Stomach (tissue), 4 donors: ENCODE measurements around the gene PAH.

Source experiments
- POLR2A ChIP-seq, 4 donors: fragments of 450-650 bp; IDR thresholded peaks; one replicate each; pipeline ENCODE4 v1.6.1; 2016; ENCODE audit warnings: antibody characterized with exemption in 4 of 4, control low read depth in 2 of 4, mild to moderate bottlenecking in 1 of 4, moderate library complexity in 1 of 4
- POLR2AphosphoS5 ChIP-seq, 3 donors: sonication (generic); formaldehyde crosslinking; IDR thresholded peaks; one replicate each; pipeline ENCODE4 v1.6.1; 2016; ENCODE audit warnings: antibody characterized with exemption in 3 of 3
- TF ChIP-seq, protein P1 (sequence below), 7 experiments: fragments of 450-650 bp in 4 of 7; fragments of 200-600 bp in 3 of 7; sonication (generic) in 3 of 7; IDR thresholded peaks; one replicate each; pipeline ENCODE4 v1.5.1; 2016 to 2019; ENCODE audit warnings: antibody characterized with exemption in 7 of 7, control low read depth in 2 of 7, mild to moderate bottlenecking in 1 of 7

- TF ChIP-seq, protein P1, sequence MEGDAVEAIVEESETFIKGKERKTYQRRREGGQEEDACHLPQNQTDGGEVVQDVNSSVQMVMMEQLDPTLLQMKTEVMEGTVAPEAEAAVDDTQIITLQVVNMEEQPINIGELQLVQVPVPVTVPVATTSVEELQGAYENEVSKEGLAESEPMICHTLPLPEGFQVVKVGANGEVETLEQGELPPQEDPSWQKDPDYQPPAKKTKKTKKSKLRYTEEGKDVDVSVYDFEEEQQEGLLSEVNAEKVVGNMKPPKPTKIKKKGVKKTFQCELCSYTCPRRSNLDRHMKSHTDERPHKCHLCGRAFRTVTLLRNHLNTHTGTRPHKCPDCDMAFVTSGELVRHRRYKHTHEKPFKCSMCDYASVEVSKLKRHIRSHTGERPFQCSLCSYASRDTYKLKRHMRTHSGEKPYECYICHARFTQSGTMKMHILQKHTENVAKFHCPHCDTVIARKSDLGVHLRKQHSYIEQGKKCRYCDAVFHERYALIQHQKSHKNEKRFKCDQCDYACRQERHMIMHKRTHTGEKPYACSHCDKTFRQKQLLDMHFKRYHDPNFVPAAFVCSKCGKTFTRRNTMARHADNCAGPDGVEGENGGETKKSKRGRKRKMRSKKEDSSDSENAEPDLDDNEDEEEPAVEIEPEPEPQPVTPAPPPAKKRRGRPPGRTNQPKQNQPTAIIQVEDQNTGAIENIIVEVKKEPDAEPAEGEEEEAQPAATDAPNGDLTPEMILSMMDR (IDR thresholded peaks at IDR 0.05), result no peak
- no peak for TF ChIP-seq POLR2AphosphoS5 (IDR thresholded peaks at IDR 0.05)
- TF ChIP-seq POLR2A (IDR thresholded peaks at IDR 0.05), result no peak
Observed at GRCh38 chr12:102913453-102914226, 3.4 kb downstream of the PAH start.
